Activated naive CD8-positive, alpha-beta T cell treated with anti-CD3 and anti-CD28 coated beads, Interleukin-2, amount 10 ng/mL, durations not matched to agents 7 days and 5 days (primary cell): Measurements from ENCODE around the gene HS3ST3B1. TPM values are rescaled to one million over a fixed set of nuclear protein-coding genes. Genes with fewer than 3 reads are reported as not detected.

Experiments
- ATAC-seq: fragments of 150-1000 bp; cut with Tn5 transposase; one replicate; pipeline ENCODE4 v1.10.0; 2021; ENCODE audit warnings: low read depth, moderate library complexity
- POLR2A ChIA-PET: fragments of 350-600 bp; sonication (Branson Sonifier 250); formaldehyde crosslinking; loops from one replicate; lab custom pipeline; 2021; ENCODE audit warnings: antibody characterized with exemption; lab: Charles Lee
- DNase-seq: peaks from one replicate; pipeline ENCODE4 v3.0.0; 2021
- H3K27ac Mint-ChIP-seq: one replicate; pipeline ENCODE4 v1.8.0; 2022; ENCODE audit warnings: mild to moderate bottlenecking, mixed read lengths
- H3K27me3 Mint-ChIP-seq: one replicate; pipeline ENCODE4 v1.8.0; 2022; ENCODE audit warnings: mild to moderate bottlenecking, moderate library complexity, mixed read lengths
- H3K36me3 Mint-ChIP-seq: one replicate; pipeline ENCODE4 v1.8.0; 2021; ENCODE audit warnings: mild to moderate bottlenecking, mixed read lengths
- H3K4me1 Mint-ChIP-seq: one replicate; pipeline ENCODE4 v1.8.0; 2021; ENCODE audit warnings: mixed read lengths
- H3K4me3 Mint-ChIP-seq: one replicate; pipeline ENCODE4 v1.8.0; 2022; ENCODE audit warnings: mild to moderate bottlenecking, moderate library complexity, mixed read lengths
- H3K9me3 Mint-ChIP-seq: one replicate; pipeline ENCODE4 v1.8.0; 2021; ENCODE audit warnings: mixed read lengths
- total RNA-seq, 2 experiments: library from RNA; stranded (reverse); gene quantifications; one replicate each; pipeline ENCODE4 v1.2.3, GENCODE V29; 2021

HS3ST3B1 gene
- total RNA-seq, 2 experiments from 2014 or later = 9.3 to 10.0 TPM

GRCh38 chr17:14334276-14334840 lies 33.5 kb downstream of the HS3ST3B1 start:
- POLR2A ChIA-PET = no interaction called here
- H3K9me3 Mint-ChIP-seq = no peaks in the 10 kb centered on the region
- ATAC-seq (no peak), DNase-seq (no peak)
- H3K27ac Mint-ChIP-seq = no peak overlapping the region
- H3K27me3 Mint-ChIP-seq = no peaks in the 10 kb centered on the region
- H3K4me3 Mint-ChIP-seq = peak overlapping the region; percentile 18
- peaks cover 37% of the 10 kb centered on the region for H3K4me1 Mint-ChIP-seq
- peaks cover 6% of the 10 kb centered on the region for H3K36me3 Mint-ChIP-seq

- ATAC-seq = no peak
- H3K4me1 Mint-ChIP-seq = peaks cover 38% of the 10 kb centered on the region
- no peak for DNase-seq
- peaks cover 6% of the 10 kb centered on the region for H3K36me3 Mint-ChIP-seq
- peak overlapping the region; percentile 18 for H3K4me3 Mint-ChIP-seq
- no peaks in the 10 kb centered on the region for H3K9me3 Mint-ChIP-seq
- POLR2A ChIA-PET = no interaction called here
- no peak overlapping the region for H3K27ac Mint-ChIP-seq
- no peaks in the 10 kb centered on the region for H3K27me3 Mint-ChIP-seq
Measured at GRCh38 chr17:14334919-14335318, 34.0 kb downstream of the HS3ST3B1 start.

- DNase-seq (no peak), ATAC-seq (no peak)
- H3K4me3 Mint-ChIP-seq = no peak overlapping the region
- POLR2A ChIA-PET = no interaction called here
- no peak overlapping the region for H3K27ac Mint-ChIP-seq
- H3K9me3 Mint-ChIP-seq = no peaks in the 10 kb centered on the region
- H3K27me3 Mint-ChIP-seq = no peaks in the 10 kb centered on the region
- H3K4me1 Mint-ChIP-seq = peaks cover 44% of the 10 kb centered on the region
- H3K36me3 Mint-ChIP-seq = peaks cover 6% of the 10 kb centered on the region
Measured at GRCh38 chr17:14336418-14336817, 35.5 kb downstream of the HS3ST3B1 start.

- peaks cover 44% of the 10 kb centered on the region for H3K4me1 Mint-ChIP-seq
Measured at GRCh38 chr17:14337596-14338079, 36.8 kb downstream of the HS3ST3B1 start.

DNA sequence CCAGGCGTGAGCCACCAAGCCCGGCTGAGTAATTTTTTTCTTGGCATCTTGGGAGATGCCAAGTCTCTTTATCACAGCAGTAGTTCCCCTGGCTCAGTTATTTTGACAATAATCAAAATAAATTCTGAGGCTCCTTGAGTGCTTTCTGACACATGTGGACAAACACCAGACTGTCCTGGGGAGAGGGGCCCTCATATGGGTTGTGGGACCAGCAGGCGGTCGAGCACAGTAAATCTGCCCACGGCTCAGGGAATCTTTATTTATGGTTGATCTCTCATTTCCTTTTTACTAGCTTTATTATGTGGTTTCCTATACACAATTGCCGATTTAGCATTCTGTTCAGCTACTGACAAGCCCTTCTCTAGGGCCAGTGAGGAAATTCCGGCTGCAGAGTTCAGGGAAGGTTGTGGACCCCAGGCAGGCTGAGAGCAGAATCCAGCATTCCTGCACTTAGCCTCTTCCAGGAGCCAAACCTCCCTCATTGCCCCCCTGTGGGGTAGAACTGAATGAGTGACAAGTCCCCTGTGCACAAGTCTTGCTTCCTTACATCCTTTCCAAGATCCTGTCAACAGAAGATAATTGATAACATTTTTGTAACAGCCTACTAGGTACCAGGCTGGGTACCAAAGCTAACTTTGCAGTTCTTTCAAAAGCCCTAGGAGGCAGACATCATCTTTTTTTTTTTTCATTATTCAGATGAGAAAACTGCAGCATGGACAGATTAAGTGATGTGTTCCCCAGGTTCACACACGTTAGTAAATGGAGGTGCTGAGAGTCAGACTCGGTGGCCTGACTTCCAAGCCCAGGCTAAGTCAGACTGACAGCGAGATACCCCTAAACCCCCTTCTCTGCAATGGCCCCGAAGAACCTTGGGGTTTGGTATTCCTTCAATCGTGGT lies 40.2 kb downstream of the HS3ST3B1 start:
- POLR2A ChIA-PET = interaction anchor here (0.6 kb wide), 1 partner anchor 92 kb away, joined by 3 read pairs; no protein-coding TSS in a partner anchor
- H3K4me3 Mint-ChIP-seq = no peak overlapping the region
- DNase-seq (no peak), ATAC-seq (no peak)
- H3K27me3 Mint-ChIP-seq = no peaks in the 10 kb centered on the region
- peaks cover 9% of the 10 kb centered on the region for H3K36me3 Mint-ChIP-seq
- no peak overlapping the region for H3K27ac Mint-ChIP-seq
- peaks cover 32% of the 10 kb centered on the region for H3K4me1 Mint-ChIP-seq
- no peaks in the 10 kb centered on the region for H3K9me3 Mint-ChIP-seq

More at GRCh38 chr17:14337596-14338079, 36.8 kb downstream of the HS3ST3B1 start:
- no peaks in the 10 kb centered on the region for H3K27me3 Mint-ChIP-seq
- ATAC-seq = no peak
- POLR2A ChIA-PET = no interaction called here
- no peaks in the 10 kb centered on the region for H3K9me3 Mint-ChIP-seq
- H3K27ac Mint-ChIP-seq = no peak overlapping the region
- no peak for DNase-seq
- peaks cover 6% of the 10 kb centered on the region for H3K36me3 Mint-ChIP-seq
- no peak overlapping the region for H3K4me3 Mint-ChIP-seq

GRCh38 chr17:14341866-14342265 lies 41.0 kb downstream of the HS3ST3B1 start:
- Mint-ChIP-seq H3K4me3 (no peak overlapping the region), H3K27ac (no peak overlapping the region), H3K9me3 (no peaks in the 10 kb centered on the region), H3K36me3 (peaks cover 9% of the 10 kb centered on the region), H3K27me3 (no peaks in the 10 kb centered on the region), H3K4me1 (peaks cover 29% of the 10 kb centered on the region)
- no peak for DNase-seq
- POLR2A ChIA-PET = no interaction called here
- no peak for ATAC-seq

DNA sequence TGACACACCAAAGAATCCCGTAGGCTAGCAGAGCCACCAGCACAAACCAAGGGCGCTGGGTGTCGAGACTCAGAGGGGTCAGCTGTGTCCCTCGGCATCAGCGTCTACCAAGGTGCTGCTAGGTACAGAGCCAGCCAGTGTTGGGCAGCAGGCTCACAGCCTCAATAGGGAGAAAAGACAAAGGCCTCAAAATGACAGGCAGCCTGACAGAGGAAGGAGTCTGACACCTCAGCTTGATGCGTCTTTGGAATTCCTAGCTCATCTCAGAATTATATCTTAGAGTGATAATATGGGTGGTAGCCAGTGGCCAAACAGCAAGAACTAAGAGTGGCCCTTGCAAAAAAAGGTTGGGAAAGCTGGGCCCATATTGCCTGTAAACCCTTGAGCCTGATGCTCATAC lies 45.9 kb downstream of the HS3ST3B1 start:
- POLR2A ChIA-PET = no interaction called here
- DNase-seq (no peak), ATAC-seq (no peak)
- no peak overlapping the region for H3K4me3 Mint-ChIP-seq
- H3K36me3 Mint-ChIP-seq = peaks cover 11% of the 10 kb centered on the region
- no peak overlapping the region for H3K27ac Mint-ChIP-seq
- no peaks in the 10 kb centered on the region for H3K27me3 Mint-ChIP-seq
- no peaks in the 10 kb centered on the region for H3K9me3 Mint-ChIP-seq
- no peaks in the 10 kb centered on the region for H3K4me1 Mint-ChIP-seq

- H3K9me3 Mint-ChIP-seq = peaks cover 2% of the 10 kb centered on the region
- POLR2A ChIA-PET = no interaction called here
- DNase-seq = no peak
- no peak for ATAC-seq
- no peaks in the 10 kb centered on the region for H3K4me1 Mint-ChIP-seq
- no peak overlapping the region for H3K4me3 Mint-ChIP-seq
- no peak overlapping the region for H3K27ac Mint-ChIP-seq
- H3K36me3 Mint-ChIP-seq = peaks cover 6% of the 10 kb centered on the region
- H3K27me3 Mint-ChIP-seq = no peaks in the 10 kb centered on the region
Measured at GRCh38 chr17:14351493-14351892, 50.6 kb downstream of the HS3ST3B1 start.

DNA sequence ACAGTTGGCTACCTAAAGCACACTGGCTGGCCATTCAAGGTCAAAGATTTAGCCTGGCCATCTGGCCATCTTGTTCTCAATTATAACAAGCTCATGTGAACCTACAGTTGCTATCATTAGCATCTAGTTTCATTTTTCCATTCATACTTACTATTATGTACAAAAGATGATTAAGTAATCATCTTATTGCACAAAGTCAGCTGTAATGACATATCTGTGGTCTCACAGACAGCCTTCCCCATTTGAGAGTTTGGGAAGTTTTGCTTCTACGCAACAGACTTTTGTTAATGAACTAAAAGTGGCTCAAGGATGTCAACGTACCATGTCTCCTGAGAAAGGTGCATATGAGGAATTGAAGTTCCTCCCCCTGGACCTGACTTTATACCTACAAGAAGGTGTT lies 51.3 kb downstream of the HS3ST3B1 start:
- H3K27me3 Mint-ChIP-seq = no peaks in the 10 kb centered on the region
- POLR2A ChIA-PET = no interaction called here
- H3K36me3 Mint-ChIP-seq = peaks cover 6% of the 10 kb centered on the region
- peaks cover 2% of the 10 kb centered on the region for H3K9me3 Mint-ChIP-seq
- ATAC-seq (no peak), DNase-seq (no peak)
- no peak overlapping the region for H3K27ac Mint-ChIP-seq
- H3K4me1 Mint-ChIP-seq = no peaks in the 10 kb centered on the region
- no peak overlapping the region for H3K4me3 Mint-ChIP-seq

- Mint-ChIP-seq H3K4me3 (no peak overlapping the region), H3K27me3 (no peaks in the 10 kb centered on the region), H3K27ac (no peak overlapping the region), H3K36me3 (peaks cover under 1% of the 10 kb centered on the region), H3K4me1 (no peaks in the 10 kb centered on the region), H3K9me3 (peaks cover 2% of the 10 kb centered on the region)
- ATAC-seq (no peak), DNase-seq (no peak)
- POLR2A ChIA-PET = no interaction called here
Measured at GRCh38 chr17:14353861-14354474, 53.1 kb downstream of the HS3ST3B1 start.

GRCh38 chr17:14354807-14355206 lies 53.9 kb downstream of the HS3ST3B1 start:
- H3K27me3 Mint-ChIP-seq = no peaks in the 10 kb centered on the region
- POLR2A ChIA-PET = no interaction called here
- H3K4me1 Mint-ChIP-seq = peaks cover 6% of the 10 kb centered on the region
- H3K9me3 Mint-ChIP-seq = peaks cover 2% of the 10 kb centered on the region
- H3K4me3 Mint-ChIP-seq = no peak overlapping the region
- H3K36me3 Mint-ChIP-seq = no peaks in the 10 kb centered on the region
- DNase-seq (no peak), ATAC-seq (no peak)
- H3K27ac Mint-ChIP-seq = no peak overlapping the region

DNA sequence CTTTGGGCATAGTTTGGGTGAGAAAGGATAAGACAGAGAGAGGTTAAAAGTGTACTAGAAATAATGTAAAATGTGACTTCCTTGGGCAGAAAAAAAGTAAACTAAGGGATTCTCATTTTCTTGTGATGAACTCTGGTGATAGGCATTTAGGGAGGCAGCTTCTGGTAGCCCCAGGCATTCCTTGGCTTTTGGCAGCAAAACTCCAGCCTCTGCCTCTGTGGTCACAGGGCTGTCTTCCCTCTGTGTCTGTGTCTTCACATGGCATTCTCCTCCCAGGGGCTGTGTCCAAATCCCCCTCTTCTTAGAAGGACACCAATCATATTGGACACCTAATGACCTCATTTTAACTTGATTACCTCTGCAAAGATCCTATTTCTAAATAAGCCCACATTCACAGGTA lies 54.7 kb downstream of the HS3ST3B1 start:
- POLR2A ChIA-PET = no interaction called here
- Mint-ChIP-seq H3K27me3 (no peaks in the 10 kb centered on the region), H3K36me3 (no peaks in the 10 kb centered on the region), H3K27ac (no peak overlapping the region), H3K9me3 (peaks cover 2% of the 10 kb centered on the region), H3K4me3 (no peak overlapping the region), H3K4me1 (peaks cover 6% of the 10 kb centered on the region)
- DNase-seq = no peak
- no peak for ATAC-seq

DNA sequence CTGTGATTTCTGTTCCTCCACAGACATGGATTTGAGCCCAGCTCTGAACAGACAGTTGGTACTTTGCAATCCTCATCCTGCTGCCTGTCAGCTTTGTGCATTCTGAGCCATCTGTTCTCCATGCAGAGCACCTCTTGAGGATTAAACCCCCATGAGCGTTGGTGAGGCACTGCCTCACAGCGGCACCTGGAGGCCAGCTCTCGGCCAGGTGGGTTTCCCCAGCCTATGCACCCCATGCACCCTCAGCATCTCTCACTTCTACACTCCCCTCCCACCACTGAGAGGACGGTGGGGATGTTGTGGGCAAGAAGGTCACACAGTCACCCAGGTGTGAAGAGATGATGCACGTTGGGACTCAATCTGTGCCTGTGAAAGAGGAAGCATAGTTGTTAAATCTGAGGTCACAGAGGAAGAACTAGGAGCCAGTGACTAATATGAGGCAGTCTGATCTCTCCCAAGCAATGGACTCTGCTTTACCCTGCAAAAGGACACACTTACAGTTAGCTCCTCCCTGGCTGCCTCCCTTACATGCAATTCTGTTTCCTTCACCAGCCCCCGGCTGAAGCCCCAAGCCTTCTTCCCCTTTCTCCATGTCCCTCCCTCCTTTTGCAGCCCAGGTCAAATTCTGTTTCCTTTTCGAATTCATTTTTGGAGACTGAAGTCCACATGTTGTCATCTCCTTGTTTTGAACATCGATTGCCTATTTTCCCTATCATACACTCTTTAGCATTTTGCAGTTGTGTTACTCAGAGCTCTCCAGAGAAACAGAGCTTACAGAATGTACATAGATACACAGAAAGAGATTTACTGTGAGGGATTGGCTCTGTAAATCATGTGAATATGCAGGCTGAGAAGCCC lies 58.5 kb downstream of the HS3ST3B1 start:
- ATAC-seq (peak; percentile 39), DNase-seq (no peak)
- POLR2A ChIA-PET = interaction anchor here (0.5 to 1.3 kb wide), 2 partner anchors 19 to 69 kb away, joined by 3 read pairs; no protein-coding TSS in a partner anchor
- no peaks in the 10 kb centered on the region for H3K27me3 Mint-ChIP-seq
- no peak overlapping the region for H3K4me3 Mint-ChIP-seq
- no peaks in the 10 kb centered on the region for H3K36me3 Mint-ChIP-seq
- no peaks in the 10 kb centered on the region for H3K9me3 Mint-ChIP-seq
- H3K4me1 Mint-ChIP-seq = peaks cover 6% of the 10 kb centered on the region
- no peak overlapping the region for H3K27ac Mint-ChIP-seq
